Fibroblast of lung (primary cell): ENCODE measurements around the gene INTS7. TPM values are rescaled to one million over a fixed set of nuclear protein-coding genes. Genes with fewer than 3 reads are reported as not detected.

Experiments used
- DNase-seq, 2 donors: peaks; one replicate each; pipeline versions ENCODE4 v3.0.0 to v3.0.0-alpha.2; 2010; ENCODE audit warnings: low read depth in 2 of 2
- H2AFZ ChIP-seq: 2 replicates; pipeline ENCODE4 v1.5.1; 2012; ENCODE audit warnings: low read length, control low read depth, inconsistent platforms
- H3K27ac ChIP-seq: 2 replicates; pipeline ENCODE4 v1.5.1; 2011; ENCODE audit warnings: low read length, control low read depth; ENCODE audit not compliant: insufficient read depth
- H3K27me3 ChIP-seq: 2 replicates; pipeline ENCODE4 v1.5.1; 2011; ENCODE audit warnings: mild to moderate bottlenecking, low read length; ENCODE audit not compliant: control insufficient read depth, insufficient read depth
- H3K36me3 ChIP-seq: 2 replicates; pipeline ENCODE4 v1.5.1; 2011; ENCODE audit warnings: low read length; ENCODE audit not compliant: control insufficient read depth, insufficient read depth
- H3K4me1 ChIP-seq: 2 replicates; pipeline ENCODE4 v1.5.1; 2011; ENCODE audit warnings: low read length; ENCODE audit not compliant: control insufficient read depth, insufficient read depth; ENCODE audit errors: extremely low read depth
- H3K4me2 ChIP-seq: 2 replicates; pipeline ENCODE4 v1.5.1; 2011; ENCODE audit warnings: low read length, control low read depth; ENCODE audit not compliant: insufficient read depth; ENCODE audit errors: extremely low read depth
- H3K4me3 ChIP-seq, 4 experiments: fragments of 200-600 bp in 1 of 4; sonication (generic) in 1 of 4; replicated peaks in 1 of 4; 2 replicates each; pipeline ENCODE4 v1.5.1; 2011 to 2016; ENCODE audit warnings: low read length in 4 of 4, low read depth in 3 of 4, mild to moderate bottlenecking in 3 of 4, control low read depth in 2 of 4, inconsistent platforms in 1 of 4, mixed read lengths in 1 of 4; ENCODE audit not compliant: insufficient read depth in 1 of 4; ENCODE audit errors: control extremely low read depth in 1 of 4
- H3K79me2 ChIP-seq: 2 replicates; pipeline ENCODE4 v1.5.1; 2012; ENCODE audit warnings: mild to moderate bottlenecking, low read length, inconsistent platforms; ENCODE audit not compliant: control insufficient read depth, insufficient read depth
- H3K9ac ChIP-seq: 2 replicates; pipeline ENCODE4 v1.5.1; 2011; ENCODE audit warnings: mild to moderate bottlenecking, low read length, control low read depth; ENCODE audit not compliant: insufficient read depth
- H3K9me3 ChIP-seq: 2 replicates; pipeline ENCODE4 v1.5.1; 2012; ENCODE audit warnings: low read depth, low read length; ENCODE audit not compliant: control insufficient read depth, insufficient read depth
- H4K20me1 ChIP-seq: 2 replicates; pipeline ENCODE4 v1.5.1; 2011; ENCODE audit warnings: low read length; ENCODE audit not compliant: control insufficient read depth, insufficient read depth; ENCODE audit errors: extremely low read depth
- EZH2 ChIP-seq: IDR thresholded peaks from 2 replicates; pipeline ENCODE4 v1.5.1; 2012; ENCODE audit warnings: low read length, control low read depth, mild to moderate bottlenecking; ENCODE audit errors: missing control alignments
- polyA plus RNA-seq, 2 donors: library from polyadenylated mRNA; depleted of rRNA in 1 of 2; stranded (reverse) in 1 of 2; unstranded in 1 of 2; fragments of >200 nt; gene quantifications; 2 replicates each; pipeline ENCODE4 v1.2.1, GENCODE V29; 2011 to 2012; ENCODE audit warnings: missing spikeins in 1 of 2
- total RNA-seq: library from RNA; depleted of rRNA; stranded (reverse); fragments of >200 nt; gene quantifications from 2 replicates; pipeline ENCODE4 v1.2.1, GENCODE V29; 2014
- TF ChIP-seq, protein P1 (sequence below), 2 donors: IDR thresholded peaks in 1 of 2; conservative IDR thresholded peaks in 1 of 2; 1 replicate in 1 of 2; 2 replicates in 1 of 2; pipeline ENCODE4 v1.5.1; 2011 to 2012; ENCODE audit warnings: low read length in 2 of 2, control low read depth in 1 of 2, inconsistent platforms in 1 of 2, low read depth in 1 of 2, mild to moderate bottlenecking in 1 of 2

INTS7 gene
- total and polyA plus RNA-seq, 2 donors (not counting 1 experiment from before 2014, with no cell fraction given): 20.6 to 23.7 TPM

DNA sequence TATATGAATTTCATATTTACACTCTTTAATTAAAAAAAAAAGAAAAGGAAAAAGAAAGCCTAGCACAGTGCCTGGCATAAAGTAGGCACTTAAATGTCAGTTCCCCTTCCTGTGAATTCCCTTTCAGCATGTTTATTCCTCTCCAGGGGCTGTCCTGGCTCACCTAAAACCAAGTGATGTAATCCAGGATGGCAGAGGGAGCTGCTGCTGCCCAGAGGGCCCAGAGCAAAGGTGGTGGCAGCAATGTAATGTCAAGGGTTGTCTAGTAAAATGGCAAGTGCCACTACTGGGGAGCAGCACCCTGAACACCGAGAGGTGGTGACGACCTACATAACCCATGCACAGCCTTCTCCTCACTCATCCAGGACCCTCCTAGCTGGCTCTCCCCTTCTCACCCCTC, 126.4 kb downstream of the INTS7 start:
- no peak for TF ChIP-seq EZH2
- TF ChIP-seq, protein P1, sequence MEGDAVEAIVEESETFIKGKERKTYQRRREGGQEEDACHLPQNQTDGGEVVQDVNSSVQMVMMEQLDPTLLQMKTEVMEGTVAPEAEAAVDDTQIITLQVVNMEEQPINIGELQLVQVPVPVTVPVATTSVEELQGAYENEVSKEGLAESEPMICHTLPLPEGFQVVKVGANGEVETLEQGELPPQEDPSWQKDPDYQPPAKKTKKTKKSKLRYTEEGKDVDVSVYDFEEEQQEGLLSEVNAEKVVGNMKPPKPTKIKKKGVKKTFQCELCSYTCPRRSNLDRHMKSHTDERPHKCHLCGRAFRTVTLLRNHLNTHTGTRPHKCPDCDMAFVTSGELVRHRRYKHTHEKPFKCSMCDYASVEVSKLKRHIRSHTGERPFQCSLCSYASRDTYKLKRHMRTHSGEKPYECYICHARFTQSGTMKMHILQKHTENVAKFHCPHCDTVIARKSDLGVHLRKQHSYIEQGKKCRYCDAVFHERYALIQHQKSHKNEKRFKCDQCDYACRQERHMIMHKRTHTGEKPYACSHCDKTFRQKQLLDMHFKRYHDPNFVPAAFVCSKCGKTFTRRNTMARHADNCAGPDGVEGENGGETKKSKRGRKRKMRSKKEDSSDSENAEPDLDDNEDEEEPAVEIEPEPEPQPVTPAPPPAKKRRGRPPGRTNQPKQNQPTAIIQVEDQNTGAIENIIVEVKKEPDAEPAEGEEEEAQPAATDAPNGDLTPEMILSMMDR (conservative IDR thresholded peaks at IDR 0.05 in 1 of 2, IDR thresholded peaks at IDR 0.05 in 1 of 2; ENCODE audit: low read depth in 1 of 2, low read length in 2 of 2): no peak
- Histone ChIP-seq H3K9me3 (no peaks in the 10 kb centered on the region), H3K36me3 (no peaks in the 10 kb centered on the region)

DNA sequence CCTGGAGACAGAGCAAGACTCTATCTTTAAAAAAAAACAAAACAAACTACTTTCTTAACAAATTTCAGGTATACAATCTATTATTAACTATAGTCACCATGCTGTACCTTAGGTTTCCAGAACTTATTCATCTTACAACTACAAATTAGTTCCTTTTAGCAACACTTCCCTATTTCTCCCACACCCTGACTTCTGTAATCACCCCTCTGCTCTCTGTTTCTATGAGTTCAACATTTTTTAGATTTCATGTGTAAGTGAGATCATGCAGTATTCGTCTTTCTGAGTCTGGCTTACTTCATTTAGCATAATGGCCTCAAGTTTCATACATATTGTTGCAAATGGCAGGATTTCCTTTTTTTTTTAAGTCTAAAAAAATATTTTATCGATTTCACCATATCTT, 126.9 kb downstream of the INTS7 start:
- Histone ChIP-seq H3K79me2 (no peaks in the 10 kb centered on the region), H3K4me2 (no peak overlapping the region), H3K4me3 (no peak overlapping the region), H3K9ac (no peak overlapping the region), H3K36me3 (no peaks in the 10 kb centered on the region), H3K4me1 (no peaks in the 10 kb centered on the region), H2AFZ (no peak overlapping the region), H3K27me3 (peaks cover 9% of the 10 kb centered on the region), H4K20me1 (no peaks in the 10 kb centered on the region), H3K27ac (no peak overlapping the region), H3K9me3 (no peaks in the 10 kb centered on the region)
- DNase-seq: no peak
- no peak for TF ChIP-seq EZH2
- TF ChIP-seq, protein P1 (conservative IDR thresholded peaks at IDR 0.05 in 1 of 2, IDR thresholded peaks at IDR 0.05 in 1 of 2; ENCODE audit: low read depth in 1 of 2, low read length in 2 of 2): no peak

More for the DNA sequence above, 126.4 kb downstream of the INTS7 start:
- Histone ChIP-seq H3K4me3 (no peak overlapping the region), H3K4me2 (no peak overlapping the region), H2AFZ (no peak overlapping the region), H3K79me2 (no peaks in the 10 kb centered on the region), H3K27me3 (peaks cover 9% of the 10 kb centered on the region), H4K20me1 (no peaks in the 10 kb centered on the region), H3K27ac (no peak overlapping the region), H3K9ac (no peak overlapping the region), H3K4me1 (no peaks in the 10 kb centered on the region)
- DNase-seq: no peak

DNA sequence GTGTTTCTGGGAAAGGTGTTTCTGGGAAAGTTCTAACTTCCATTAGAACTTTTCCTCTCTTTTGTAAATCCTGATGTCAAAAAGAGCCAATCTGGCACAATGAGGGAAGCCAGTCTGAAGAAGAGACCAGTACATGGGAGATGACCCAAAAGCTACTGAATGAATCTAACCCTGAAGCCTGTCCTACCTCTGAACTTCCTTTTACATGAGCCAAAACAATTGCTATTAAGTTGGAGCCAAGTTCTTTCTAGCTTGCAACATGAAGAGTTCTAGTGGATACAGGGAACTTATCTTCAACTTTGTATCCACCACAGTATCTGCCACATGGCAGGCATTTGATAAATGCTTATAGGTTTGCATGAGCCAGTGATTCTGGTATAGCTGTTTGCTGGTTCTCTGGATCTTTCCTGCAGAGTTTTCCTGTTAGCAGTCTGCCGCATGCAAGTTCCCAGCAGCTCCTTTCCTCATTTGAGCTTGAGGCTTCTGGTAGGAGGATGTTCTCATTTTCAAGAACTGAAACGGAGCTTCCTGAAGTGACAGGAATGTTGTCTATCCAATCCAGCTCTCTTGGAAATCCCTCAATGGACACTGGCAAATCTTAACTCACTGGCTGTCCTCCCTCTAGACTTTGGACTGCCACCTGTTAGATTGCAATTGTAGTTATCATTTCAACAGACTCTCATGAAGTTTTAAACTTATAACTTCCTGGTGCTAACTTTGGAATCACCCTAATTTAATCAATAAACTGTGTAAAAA, 131.7 kb downstream of the INTS7 start:
- H3K9me3 ChIP-seq: no peaks in the 10 kb centered on the region
- no peak overlapping the region for H3K9ac ChIP-seq

More for the DNA sequence above, 131.7 kb downstream of the INTS7 start:
- no peaks in the 10 kb centered on the region for H3K27me3 ChIP-seq
- no peak overlapping the region for H2AFZ ChIP-seq
- TF ChIP-seq, protein P1 (conservative IDR thresholded peaks at IDR 0.05 in 1 of 2, IDR thresholded peaks at IDR 0.05 in 1 of 2; ENCODE audit: low read depth in 1 of 2, low read length in 2 of 2): no peak
- DNase-seq: no peak
- no peak overlapping the region for H3K4me2 ChIP-seq
- H3K79me2 ChIP-seq: no peaks in the 10 kb centered on the region
- no peak overlapping the region for H3K4me3 ChIP-seq
- H3K27ac ChIP-seq: no peak overlapping the region
- H3K4me1 ChIP-seq: no peaks in the 10 kb centered on the region
- H3K36me3 ChIP-seq: no peaks in the 10 kb centered on the region
- no peaks in the 10 kb centered on the region for H4K20me1 ChIP-seq
